Spleen (tissue), 7 donors: ENCODE results near the gene MGMT.

Experiments used
- POLR2A ChIP-seq, 3 donors: fragments of 450-650 bp; IDR thresholded peaks; one replicate each; pipeline ENCODE4 v1.5.1; 2017; ENCODE audit warnings: antibody characterized with exemption in 3 of 3, mild to moderate bottlenecking in 1 of 3
- TF ChIP-seq, protein P1 (sequence below), 11 experiments: fragments of 200-600 bp in 7 of 11; fragments of 450-650 bp in 4 of 11; sonication (generic) in 4 of 11; IDR thresholded peaks in 8 of 11; conservative IDR thresholded peaks in 3 of 11; 1 replicate in 7 of 11; 2 replicates in 4 of 11; pipeline versions ENCODE4 v1.4.0 to v1.8.0; 2016 to 2021; ENCODE audit warnings: antibody characterized with exemption in 11 of 11, inconsistent platforms in 4 of 11, mild to moderate bottlenecking in 1 of 11
- donor health status: DM: no; HTN: no; CAD: no; lungs with moderate emphysema.
- donor health status: DM: no; HTN: no; CAD: no.
- donor health status: DM: no; HTN: no; CAD: no.

DNA sequence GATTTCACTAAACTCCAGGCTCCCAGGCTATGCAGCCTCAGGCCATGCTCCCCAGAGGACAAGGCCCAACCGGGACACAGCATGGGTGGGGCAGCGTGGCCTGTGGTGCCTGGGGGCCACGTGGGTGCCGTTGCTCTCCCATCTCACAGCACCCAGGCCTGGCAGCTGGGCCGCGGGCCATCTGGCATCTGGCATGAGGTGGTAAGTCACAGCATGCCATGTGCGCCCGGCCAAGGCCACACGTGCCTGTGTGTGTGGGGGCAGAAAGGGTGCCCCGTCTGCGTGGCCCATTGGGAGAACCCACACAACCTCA, 292.9 kb downstream of the MGMT start:
- TF ChIP-seq, protein P1, sequence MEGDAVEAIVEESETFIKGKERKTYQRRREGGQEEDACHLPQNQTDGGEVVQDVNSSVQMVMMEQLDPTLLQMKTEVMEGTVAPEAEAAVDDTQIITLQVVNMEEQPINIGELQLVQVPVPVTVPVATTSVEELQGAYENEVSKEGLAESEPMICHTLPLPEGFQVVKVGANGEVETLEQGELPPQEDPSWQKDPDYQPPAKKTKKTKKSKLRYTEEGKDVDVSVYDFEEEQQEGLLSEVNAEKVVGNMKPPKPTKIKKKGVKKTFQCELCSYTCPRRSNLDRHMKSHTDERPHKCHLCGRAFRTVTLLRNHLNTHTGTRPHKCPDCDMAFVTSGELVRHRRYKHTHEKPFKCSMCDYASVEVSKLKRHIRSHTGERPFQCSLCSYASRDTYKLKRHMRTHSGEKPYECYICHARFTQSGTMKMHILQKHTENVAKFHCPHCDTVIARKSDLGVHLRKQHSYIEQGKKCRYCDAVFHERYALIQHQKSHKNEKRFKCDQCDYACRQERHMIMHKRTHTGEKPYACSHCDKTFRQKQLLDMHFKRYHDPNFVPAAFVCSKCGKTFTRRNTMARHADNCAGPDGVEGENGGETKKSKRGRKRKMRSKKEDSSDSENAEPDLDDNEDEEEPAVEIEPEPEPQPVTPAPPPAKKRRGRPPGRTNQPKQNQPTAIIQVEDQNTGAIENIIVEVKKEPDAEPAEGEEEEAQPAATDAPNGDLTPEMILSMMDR (IDR thresholded peaks at IDR 0.05 in 8 of 11, conservative IDR thresholded peaks at IDR 0.05 in 3 of 11) = no peak
- TF ChIP-seq POLR2A (IDR thresholded peaks at IDR 0.05) = no peak
